Loucy (cell line): ENCODE measurements around the gene ASPSCR1.

Experiments used
- H2AFZ ChIP-seq: fragments of 200-600 bp; sonication (generic); 2 replicates; pipeline ENCODE4 v1.6.0; 2016; ENCODE audit warnings: antibody characterized with exemption, mild to moderate bottlenecking, low read length, moderate library complexity
- H3F3A ChIP-seq: fragments of 200-600 bp; 2 replicates; pipeline ENCODE4 v1.6.0; 2016; ENCODE audit warnings: antibody characterized with exemption, low read depth, mild to moderate bottlenecking
- H3K27me3 ChIP-seq: fragments of 200-600 bp; sonication (generic); 2 replicates; pipeline ENCODE4 v1.6.1; 2014; ENCODE audit warnings: low read length, mild to moderate bottlenecking; ENCODE audit not compliant: insufficient read depth, poor library complexity, severe bottlenecking
- H3K36me3 ChIP-seq: fragments of 200-600 bp; sonication (generic); 2 replicates; pipeline ENCODE4 v1.6.1; 2016; ENCODE audit warnings: low read length; ENCODE audit not compliant: insufficient read depth
- H3K4me1 ChIP-seq: fragments of 200-600 bp; sonication (generic); 2 replicates; pipeline ENCODE4 v1.5.1; 2014; ENCODE audit warnings: low read length, mild to moderate bottlenecking; ENCODE audit not compliant: insufficient read depth, poor library complexity, severe bottlenecking
- H3K4me2 ChIP-seq: fragments of 200-600 bp; sonication (generic); 2 replicates; pipeline ENCODE4 v1.6.0; 2014; ENCODE audit warnings: antibody characterized with exemption, low read length, low read depth, mild to moderate bottlenecking; ENCODE audit not compliant: poor library complexity, severe bottlenecking
- H3K4me3 ChIP-seq: fragments of 200-600 bp; sonication (generic); 2 replicates; pipeline ENCODE4 v1.5.1; 2014; ENCODE audit warnings: low read length, mild to moderate bottlenecking, mixed read lengths; ENCODE audit not compliant: poor library complexity, severe bottlenecking
- H3K79me2 ChIP-seq: fragments of 200-600 bp; sonication (generic); 2 replicates; pipeline ENCODE4 v1.6.1; 2014; ENCODE audit warnings: low read length; ENCODE audit not compliant: insufficient read depth
- H3K9ac ChIP-seq: fragments of 200-600 bp; sonication (generic); 2 replicates; pipeline ENCODE4 v1.6.0; 2014; ENCODE audit warnings: mild to moderate bottlenecking, low read depth, low read length, moderate library complexity; ENCODE audit not compliant: poor library complexity, severe bottlenecking
- H3K9me2 ChIP-seq: fragments of 200-600 bp; sonication (generic); replicated peaks from 2 replicates; pipeline ENCODE4 v1.6.1; 2016; ENCODE audit warnings: low read depth, low read length, mixed read lengths
- H3K9me3 ChIP-seq: fragments of 200-600 bp; sonication (generic); 2 replicates; pipeline ENCODE4 v1.6.1; 2014; ENCODE audit warnings: mild to moderate bottlenecking, antibody characterized with exemption, low read length, low read depth; ENCODE audit not compliant: insufficient read depth
- H4K20me1 ChIP-seq: fragments of 200-600 bp; sonication (generic); 2 replicates; pipeline ENCODE4 v1.6.0; 2014; ENCODE audit warnings: antibody characterized with exemption, low read length, mild to moderate bottlenecking; ENCODE audit not compliant: insufficient read depth, poor library complexity, severe bottlenecking
- EZH2phosphoT487 ChIP-seq: fragments of 200-600 bp; IDR thresholded peaks from 2 replicates; pipeline ENCODE4 v1.6.1; 2018; ENCODE audit warnings: antibody characterized with exemption, mild to moderate bottlenecking, moderate library complexity, borderline replicate concordance
- TF ChIP-seq, protein P1 (sequence below): fragments of 200-600 bp; sonication (generic); conservative IDR thresholded peaks from 2 replicates; pipeline ENCODE4 v1.5.1; 2014; ENCODE audit warnings: mild to moderate bottlenecking, antibody characterized with exemption, low read length

ASPSCR1 gene

DNA sequence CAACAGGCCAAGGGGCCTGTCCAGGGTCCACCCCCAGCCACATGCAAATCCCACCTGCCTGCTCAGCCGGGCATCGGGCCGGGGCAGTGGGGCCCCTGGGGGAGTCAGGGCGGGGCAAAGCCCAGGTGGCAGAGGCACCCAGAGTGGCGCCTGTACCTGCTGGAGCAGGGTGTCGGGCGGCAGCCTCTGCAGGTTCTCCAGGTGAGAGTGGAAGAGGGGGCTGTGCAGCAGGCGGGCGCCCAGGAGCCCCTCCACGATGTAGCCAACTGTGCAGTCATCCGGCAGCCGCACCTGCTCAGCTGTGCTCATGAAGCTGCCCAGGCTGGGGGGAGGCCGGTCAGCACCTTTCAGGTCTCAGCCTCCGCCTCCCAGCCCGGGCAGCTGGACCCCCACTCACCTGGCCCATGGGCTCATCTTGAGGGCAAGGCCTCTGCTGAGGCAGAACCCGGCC lies 72.1 kb downstream of the ASPSCR1 start:
- Histone ChIP-seq H3K9ac (no peak overlapping the region), H2AFZ (no peak overlapping the region), H4K20me1 (peaks cover 11% of the 10 kb centered on the region), H3K79me2 (peaks cover 28% of the 10 kb centered on the region), H3K9me2 (no peaks in the 10 kb centered on the region), H3K36me3 (no peaks in the 10 kb centered on the region; the same call in 1 of the 2 replicates), H3K4me3 (no peak overlapping the region), H3K4me1 (peaks cover 21% of the 10 kb centered on the region), H3K9me3 (no peaks in the 10 kb centered on the region), H3K27me3 (no peaks in the 10 kb centered on the region), H3F3A (no peaks in the 10 kb centered on the region), H3K4me2 (no peak overlapping the region)
- no peak for TF ChIP-seq EZH2phosphoT487
- TF ChIP-seq, protein P1, sequence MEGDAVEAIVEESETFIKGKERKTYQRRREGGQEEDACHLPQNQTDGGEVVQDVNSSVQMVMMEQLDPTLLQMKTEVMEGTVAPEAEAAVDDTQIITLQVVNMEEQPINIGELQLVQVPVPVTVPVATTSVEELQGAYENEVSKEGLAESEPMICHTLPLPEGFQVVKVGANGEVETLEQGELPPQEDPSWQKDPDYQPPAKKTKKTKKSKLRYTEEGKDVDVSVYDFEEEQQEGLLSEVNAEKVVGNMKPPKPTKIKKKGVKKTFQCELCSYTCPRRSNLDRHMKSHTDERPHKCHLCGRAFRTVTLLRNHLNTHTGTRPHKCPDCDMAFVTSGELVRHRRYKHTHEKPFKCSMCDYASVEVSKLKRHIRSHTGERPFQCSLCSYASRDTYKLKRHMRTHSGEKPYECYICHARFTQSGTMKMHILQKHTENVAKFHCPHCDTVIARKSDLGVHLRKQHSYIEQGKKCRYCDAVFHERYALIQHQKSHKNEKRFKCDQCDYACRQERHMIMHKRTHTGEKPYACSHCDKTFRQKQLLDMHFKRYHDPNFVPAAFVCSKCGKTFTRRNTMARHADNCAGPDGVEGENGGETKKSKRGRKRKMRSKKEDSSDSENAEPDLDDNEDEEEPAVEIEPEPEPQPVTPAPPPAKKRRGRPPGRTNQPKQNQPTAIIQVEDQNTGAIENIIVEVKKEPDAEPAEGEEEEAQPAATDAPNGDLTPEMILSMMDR: no peak

DNA sequence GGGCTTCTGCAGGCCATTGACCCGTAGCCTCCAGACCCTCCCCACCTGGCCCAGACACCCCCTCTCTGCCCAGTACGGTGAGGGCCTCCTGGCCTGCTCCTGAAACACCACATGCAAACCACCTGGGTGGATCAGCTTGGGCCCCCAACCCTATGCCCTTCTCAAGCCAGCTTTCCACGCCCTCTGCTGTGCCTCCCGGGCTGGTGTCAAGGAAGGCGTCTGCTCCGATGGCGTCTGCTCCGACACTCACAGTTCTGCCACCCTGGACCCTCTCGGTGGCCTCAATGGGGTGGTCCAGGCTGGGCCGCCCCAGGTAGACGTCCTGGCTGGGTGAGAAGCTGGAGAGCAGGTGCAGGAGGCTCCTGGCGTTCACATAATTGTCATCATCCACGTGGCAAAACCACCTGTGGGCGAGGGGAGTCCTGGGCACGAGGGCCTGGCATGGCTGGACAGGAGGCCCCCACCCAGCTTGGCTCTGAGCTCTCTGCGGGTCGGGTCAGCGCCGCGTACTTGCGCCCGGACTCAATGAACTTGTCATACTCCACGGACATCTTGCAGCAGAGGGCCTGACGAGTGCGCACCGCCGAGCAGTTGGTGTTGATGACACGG lies 72.8 kb downstream of the ASPSCR1 start:
- Histone ChIP-seq H3K27me3 (no peaks in the 10 kb centered on the region), H3K79me2 (peaks cover 28% of the 10 kb centered on the region), H3K4me2 (peak overlapping the region; percentile 83), H3K4me3 (peak overlapping the region; percentile 78), H3K36me3 (no peaks in the 10 kb centered on the region; the same call in 1 of the 2 replicates), H3K9me2 (no peaks in the 10 kb centered on the region), H4K20me1 (peaks cover 11% of the 10 kb centered on the region), H3K9me3 (no peaks in the 10 kb centered on the region), H3F3A (no peaks in the 10 kb centered on the region), H3K4me1 (peaks cover 21% of the 10 kb centered on the region), H3K9ac (peak overlapping the region; percentile 75), H2AFZ (no peak overlapping the region)
- no peak for TF ChIP-seq EZH2phosphoT487
- TF ChIP-seq, protein P1: no peak

DNA sequence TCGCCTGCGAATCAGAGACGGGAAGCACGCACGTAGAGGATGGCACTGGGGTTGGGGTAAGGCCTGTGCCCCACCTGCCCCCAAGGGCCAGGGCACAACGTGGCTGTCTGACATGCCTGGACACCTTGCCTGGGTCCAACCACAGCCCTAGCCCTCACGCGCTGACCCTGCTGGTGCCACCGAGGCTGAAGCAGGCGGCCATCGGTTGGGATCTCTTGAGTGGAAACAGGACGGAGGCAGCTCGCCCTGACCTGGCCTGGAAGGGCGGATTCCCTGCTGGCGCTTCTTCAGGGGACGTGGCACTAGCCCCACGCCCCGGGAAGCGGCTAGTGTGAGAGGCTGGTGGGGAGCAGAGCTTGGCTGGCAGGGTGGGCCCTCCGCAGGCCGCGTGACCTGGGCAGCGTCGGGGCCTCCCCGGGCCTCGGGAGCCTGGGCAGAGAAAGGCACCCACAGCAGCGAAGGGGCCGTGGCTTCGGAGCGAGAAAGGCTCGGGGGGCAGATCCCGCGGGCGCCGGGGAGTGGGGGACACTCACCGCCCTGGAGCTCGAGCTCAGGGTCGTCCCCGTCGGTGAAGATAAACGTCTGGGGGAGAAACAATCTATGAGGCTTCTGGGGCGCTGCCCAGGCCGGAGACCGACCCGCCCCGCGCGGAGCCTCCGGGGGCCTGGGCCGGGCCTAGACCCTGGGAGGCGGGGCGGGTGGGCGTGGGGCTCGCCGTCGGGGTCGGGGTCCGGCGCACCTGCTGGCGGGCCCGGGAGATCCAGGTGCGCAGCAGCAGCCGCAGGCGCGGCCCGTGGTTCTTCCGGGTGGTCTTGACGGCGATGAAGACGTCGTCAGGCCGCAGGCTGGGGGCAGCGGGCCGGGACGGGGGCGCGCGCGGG lies 73.6 kb downstream of the ASPSCR1 start:
- H3K9me3 ChIP-seq: no peaks in the 10 kb centered on the region
- peak overlapping the region; percentile 78 for H3K4me3 ChIP-seq
- H3K79me2 ChIP-seq: peaks cover 28% of the 10 kb centered on the region
- H2AFZ ChIP-seq: no peak overlapping the region
- peak overlapping the region; percentile 75 for H3K9ac ChIP-seq
- TF ChIP-seq, protein P1: no peak
- no peak for TF ChIP-seq EZH2phosphoT487
- H3K36me3 ChIP-seq: peaks cover 3% of the 10 kb centered on the region; the same call in 1 of the 2 replicates
- no peaks in the 10 kb centered on the region for H3F3A ChIP-seq
- H4K20me1 ChIP-seq: peaks cover 11% of the 10 kb centered on the region
- peak overlapping the region; percentile 83 for H3K4me2 ChIP-seq
- no peaks in the 10 kb centered on the region for H3K9me2 ChIP-seq
- no peaks in the 10 kb centered on the region for H3K27me3 ChIP-seq
- H3K4me1 ChIP-seq: peaks cover 21% of the 10 kb centered on the region
